HepG2 (cell line): ENCODE data around the gene CTXN1. TPM values are rescaled to one million over a fixed set of nuclear protein-coding genes. Genes with fewer than 3 reads are reported as not detected.

Experiments
- ATAC-seq: fragments of 200-7000 bp; cut with Tn5 transposase; 3 replicates; pipeline ENCODE4 v1.9.1; 2020; ENCODE audit warnings: mild to moderate bottlenecking, moderate library complexity
- BruUV-seq: library from RNA; stranded (reverse); fragments of 400-500 nt; replicated peaks from 2 replicates; lab custom pipeline; 2021; lab: Mats Ljungman, UMichigan
- CTCF ChIA-PET: fragments of 300-600 bp; formaldehyde crosslinking; extraction: SDS; loops from one replicate; lab custom pipeline; 2021; ENCODE audit warnings: low total read pairs, inconsistent platforms, low intra/inter-chr PET ratio; lab: Yijun Ruan, JAX
- POLR2A ChIA-PET: fragments of 350-600 bp; sonication (Branson Sonifier 250); formaldehyde crosslinking; loops from one replicate; lab custom pipeline; 2020; ENCODE audit warnings: antibody characterized with exemption, inconsistent platforms; lab: Yijun Ruan, JAX
- DNase-seq: peaks from one replicate; pipeline ENCODE4 v3.0.0-alpha.2; 2015; ENCODE audit warnings: low spot score
- FAIRE-seq: peaks from 3 replicates; lab custom pipeline; 2011; peaks lifted over from hg19 to GRCh38; lab: Jason Lieb, UNC
- H2AFZ ChIP-seq: one replicate; pipeline ENCODE4 v1.6.1; 2011; ENCODE audit warnings: low read length, inconsistent platforms
- H3K27ac ChIP-seq: fragments of 300-600 bp; 3 replicates; pipeline ENCODE4 v1.8.0; 2011; ENCODE audit warnings: mixed run types, mild to moderate bottlenecking, mixed read lengths, low read length, inconsistent platforms; ENCODE audit not compliant: insufficient read depth; ENCODE audit errors: extremely low read length
- H3K27me3 ChIP-seq, 2 experiments: fragments of 200-600 bp in 1 of 2; 2 replicates in 1 of 2; 3 replicates in 1 of 2; pipeline versions ENCODE4 v1.6.0 to v1.8.0; 2011; ENCODE audit warnings: low read length in 2 of 2, mild to moderate bottlenecking in 2 of 2, moderate library complexity in 2 of 2, inconsistent platforms in 1 of 2; ENCODE audit not compliant: insufficient read depth in 2 of 2, control insufficient read depth in 1 of 2
- H3K36me3 ChIP-seq, 2 experiments: fragments of 200-600 bp in 1 of 2; replicated peaks in 1 of 2; 2 replicates in 1 of 2; 3 replicates in 1 of 2; pipeline versions ENCODE4 v1.5.1 to v1.8.0; 2011; ENCODE audit warnings: low read length in 2 of 2, inconsistent platforms in 1 of 2; ENCODE audit not compliant: insufficient read depth in 2 of 2, control insufficient read depth in 1 of 2
- H3K4me1 ChIP-seq: 2 replicates; pipeline ENCODE4 v1.5.1; 2012; ENCODE audit warnings: low read length, inconsistent platforms; ENCODE audit not compliant: insufficient read depth
- H3K4me2 ChIP-seq: 2 replicates; pipeline ENCODE4 v1.6.0; 2011; ENCODE audit warnings: low read depth, low read length, inconsistent platforms
- H3K4me3 ChIP-seq, 3 experiments: fragments of 200-600 bp in 1 of 3; sonication (generic), shearing (Covaris generic) in 1 of 3; replicated peaks in 1 of 3; 2 replicates each; pipeline ENCODE4 v1.5.1; 2011 to 2016; ENCODE audit warnings: low read length in 3 of 3, inconsistent platforms in 2 of 3, low read depth in 2 of 3, mild to moderate bottlenecking in 2 of 3, control low read depth in 1 of 3, mixed read lengths in 1 of 3; ENCODE audit not compliant: insufficient read depth in 1 of 3
- H3K79me2 ChIP-seq: one replicate; pipeline ENCODE4 v1.6.1; 2011; ENCODE audit warnings: low read length, inconsistent platforms; ENCODE audit not compliant: insufficient read depth
- H3K9ac ChIP-seq: 2 replicates; pipeline ENCODE4 v1.6.0; 2011; ENCODE audit warnings: mild to moderate bottlenecking, low read depth, low read length, inconsistent platforms; ENCODE audit not compliant: insufficient read depth
- H3K9me3 ChIP-seq: 2 replicates; pipeline ENCODE4 v1.5.1; 2012; ENCODE audit warnings: mild to moderate bottlenecking, low read length
- H4K20me1 ChIP-seq: 2 replicates; pipeline ENCODE4 v1.6.0; 2011; ENCODE audit warnings: inconsistent platforms, mild to moderate bottlenecking, low read length, moderate library complexity; ENCODE audit not compliant: insufficient read depth
- ARNTL ChIP-seq: sonication (generic); formaldehyde crosslinking; IDR thresholded peaks from 2 replicates; pipeline ENCODE4 v1.4.0; 2020; ENCODE audit warnings: mild to moderate bottlenecking, missing genetic modification reagents
- HNRNPK ChIP-seq: fragments of 200-400 bp; formaldehyde crosslinking; IDR thresholded peaks from 2 replicates; pipeline ENCODE4 v1.6.1; 2018; ENCODE audit warnings: low read length, low read depth, moderate library complexity, mild to moderate bottlenecking; ENCODE audit not compliant: poor library complexity, severe bottlenecking
- HOXA5 ChIP-seq: sonication (generic); formaldehyde crosslinking; IDR thresholded peaks from 2 replicates; pipeline ENCODE4 v1.4.0; 2020; ENCODE audit warnings: missing genetic modification reagents
- ISL2 ChIP-seq: sonication (generic); formaldehyde crosslinking; IDR thresholded peaks from 2 replicates; pipeline ENCODE4 v1.5.0; 2020; ENCODE audit warnings: missing genetic modification reagents
- MAFF ChIP-seq: IDR thresholded peaks from 2 replicates; pipeline ENCODE4 v1.6.1; 2011; ENCODE audit warnings: low read depth, low read length, improper control_type of control experiment
- SIN3A ChIP-seq: IDR thresholded peaks from 2 replicates; pipeline ENCODE4 v1.6.1; 2011; ENCODE audit warnings: low read depth, mild to moderate bottlenecking, control low read depth, low read length, borderline replicate concordance
- ZNF12 ChIP-seq: sonication (generic); formaldehyde crosslinking; IDR thresholded peaks from 2 replicates; pipeline ENCODE4 v1.5.0; 2020; ENCODE audit warnings: missing genetic modification reagents
- ZNF468 ChIP-seq: sonication (generic); formaldehyde crosslinking; IDR thresholded peaks from 2 replicates; pipeline ENCODE4 v1.8.0; 2022; ENCODE audit warnings: mild to moderate bottlenecking, moderate library complexity, missing genetic modification reagents
- ZNF569 ChIP-seq: sonication (generic); formaldehyde crosslinking; IDR thresholded peaks from 2 replicates; pipeline ENCODE4 v1.5.0; 2020; ENCODE audit warnings: mild to moderate bottlenecking, missing genetic modification reagents, moderate library complexity, borderline replicate concordance
- ZNF781 ChIP-seq: sonication (generic); formaldehyde crosslinking; IDR thresholded peaks from 2 replicates; pipeline ENCODE4 v1.5.1; 2020; ENCODE audit warnings: borderline replicate concordance, mild to moderate bottlenecking, missing genetic modification reagents; ENCODE audit errors: not compliant biosample characterization
- WGBS: methylation state at CpG from one replicate; pipeline ENCODE4 v1.1.6; 2017; ENCODE audit warnings: low lambda C conversion rate; 5-methylcytosine and 5-hydroxymethylcytosine counted together
- in situ Hi-C: cut with HindIII; loops from 2 replicates; pipeline ENCODE4 v1.10.0; 2017; ENCODE audit warnings: low pct_unique_long_range_greater_than_20kb; ENCODE audit not compliant: extremely low pct_ligation_motif_present
- intact Hi-C: fragments of 100-400 bp; cut with micrococcal nuclease; formaldehyde crosslinking; loops from one replicate; pipeline ENCODE4 v1.10.0; 2022; ENCODE audit not compliant: unreplicated experiment
- polyA plus RNA-seq, 8 experiments: library from polyadenylated mRNA; depleted of rRNA in 3 of 8; stranded (reverse) in 7 of 8; unstranded in 1 of 8; fragments of >200 nt; fragmentation: Illumina TruSeq in 4 of 8; extraction: Trizol in 4 of 8; gene quantifications; 2 replicates each; pipeline versions ENCODE4 v1.2.1 to v1.2.3, GENCODE V29; 2011 to 2016; ENCODE audit warnings: low read depth in 4 of 8, missing spikeins in 1 of 8, mixed read lengths in 1 of 8; ENCODE audit not compliant: insufficient read depth in 1 of 8
- total RNA-seq, 5 experiments: library from RNA; depleted of rRNA; stranded (reverse); fragments of >200 nt; fragmentation: Illumina TruSeq; extraction: Trizol; gene quantifications; 2 replicates each; pipeline ENCODE4 v1.2.3, GENCODE V29; 2016; ENCODE audit warnings: low read depth in 1 of 5
- TF ChIP-seq, protein P1 (sequence below): sonication (generic); formaldehyde crosslinking; IDR thresholded peaks from 2 replicates; pipeline ENCODE4 v1.5.0; 2020; ENCODE audit warnings: missing genetic modification reagents
- TF ChIP-seq, protein P2 (sequence below): sonication (generic); formaldehyde crosslinking; IDR thresholded peaks from 2 replicates; pipeline ENCODE4 v1.4.0; 2020; ENCODE audit warnings: mild to moderate bottlenecking, missing genetic modification reagents
- TF ChIP-seq, protein P3 (sequence below): sonication (generic); formaldehyde crosslinking; conservative IDR thresholded peaks from 2 replicates; pipeline ENCODE4 v1.8.0; 2022; ENCODE audit warnings: missing genetic modification reagents

The CTXN1 gene
- total and polyA plus RNA-seq, 2 of the 13 experiments (the other 11 are each of a cell fraction or from before 2014, with no cell fraction given) = 0.11 TPM; not detected in 1

DNA sequence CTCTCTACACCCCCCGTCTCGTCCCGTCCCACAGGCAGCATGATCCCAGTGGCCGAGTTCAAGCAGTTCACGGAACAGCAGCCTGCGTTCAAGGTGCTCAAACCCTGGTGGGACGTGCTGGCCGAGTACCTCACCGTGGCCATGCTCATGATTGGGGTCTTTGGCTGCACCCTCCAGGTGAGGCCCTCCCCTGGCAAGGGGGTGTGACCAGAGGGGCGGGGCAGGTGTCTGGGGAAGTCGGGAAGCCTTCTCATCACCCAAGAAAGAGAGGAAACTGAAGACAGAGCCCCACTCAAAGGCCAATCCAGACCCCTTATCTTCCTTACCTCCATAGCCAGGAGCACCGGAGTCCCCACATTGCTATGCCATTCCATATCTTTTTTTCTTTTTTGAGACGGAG is 30.4 kb downstream of the CTXN1 start:
- ChIA-PET CTCF (no interaction called here), POLR2A (no interaction called here)
- peaks cover 3% of the 10 kb centered on the region for H3K79me2 ChIP-seq
- no peak overlapping the region for H3K4me2 ChIP-seq
- BruUV-seq = no TSS peak
- intact Hi-C loops (no loop called here), in situ Hi-C loops (no loop called here)
- DNase-seq (no peak), FAIRE-seq (no peak), ATAC-seq (no peak)
- H3K4me3 ChIP-seq = no peak overlapping the region
- no peaks in the 10 kb centered on the region for H3K9me3 ChIP-seq
- H3K27me3 ChIP-seq = no peaks in the 10 kb centered on the region
- no peaks in the 10 kb centered on the region for H4K20me1 ChIP-seq
- H3K36me3 ChIP-seq = peaks cover 9% of the 10 kb centered on the region in 2 experiments; a peak in 2 of 5 replicates
- no peak overlapping the region for H3K9ac ChIP-seq
- no peak overlapping the region for H2AFZ ChIP-seq
- H3K27ac ChIP-seq = no peak overlapping the region
- H3K4me1 ChIP-seq = peaks cover 61% of the 10 kb centered on the region
- whole genome bisulfite sequencing = 100% methylated on average over 2 of the region's 13 CpGs
- TF ChIP-seq ZNF569 (CRISPR knock-in tag) (no peak), ZNF12 (CRISPR knock-in tag) (no peak), ZNF781 (CRISPR knock-in tag) (no peak), SIN3A (no peak), ZNF468 (no peak), ARNTL (CRISPR knock-in tag) (no peak), ISL2 (no peak), HNRNPK (no peak), MAFF (no peak), HOXA5 (CRISPR knock-in tag) (no peak)
- TF ChIP-seq, protein P1, sequence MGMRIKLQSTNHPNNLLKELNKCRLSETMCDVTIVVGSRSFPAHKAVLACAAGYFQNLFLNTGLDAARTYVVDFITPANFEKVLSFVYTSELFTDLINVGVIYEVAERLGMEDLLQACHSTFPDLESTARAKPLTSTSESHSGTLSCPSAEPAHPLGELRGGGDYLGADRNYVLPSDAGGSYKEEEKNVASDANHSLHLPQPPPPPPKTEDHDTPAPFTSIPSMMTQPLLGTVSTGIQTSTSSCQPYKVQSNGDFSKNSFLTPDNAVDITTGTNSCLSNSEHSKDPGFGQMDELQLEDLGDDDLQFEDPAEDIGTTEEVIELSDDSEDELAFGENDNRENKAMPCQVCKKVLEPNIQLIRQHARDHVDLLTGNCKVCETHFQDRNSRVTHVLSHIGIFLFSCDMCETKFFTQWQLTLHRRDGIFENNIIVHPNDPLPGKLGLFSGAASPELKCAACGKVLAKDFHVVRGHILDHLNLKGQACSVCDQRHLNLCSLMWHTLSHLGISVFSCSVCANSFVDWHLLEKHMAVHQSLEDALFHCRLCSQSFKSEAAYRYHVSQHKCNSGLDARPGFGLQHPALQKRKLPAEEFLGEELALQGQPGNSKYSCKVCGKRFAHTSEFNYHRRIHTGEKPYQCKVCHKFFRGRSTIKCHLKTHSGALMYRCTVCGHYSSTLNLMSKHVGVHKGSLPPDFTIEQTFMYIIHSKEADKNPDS (CRISPR knock-in tag) = no peak
- TF ChIP-seq, protein P2, sequence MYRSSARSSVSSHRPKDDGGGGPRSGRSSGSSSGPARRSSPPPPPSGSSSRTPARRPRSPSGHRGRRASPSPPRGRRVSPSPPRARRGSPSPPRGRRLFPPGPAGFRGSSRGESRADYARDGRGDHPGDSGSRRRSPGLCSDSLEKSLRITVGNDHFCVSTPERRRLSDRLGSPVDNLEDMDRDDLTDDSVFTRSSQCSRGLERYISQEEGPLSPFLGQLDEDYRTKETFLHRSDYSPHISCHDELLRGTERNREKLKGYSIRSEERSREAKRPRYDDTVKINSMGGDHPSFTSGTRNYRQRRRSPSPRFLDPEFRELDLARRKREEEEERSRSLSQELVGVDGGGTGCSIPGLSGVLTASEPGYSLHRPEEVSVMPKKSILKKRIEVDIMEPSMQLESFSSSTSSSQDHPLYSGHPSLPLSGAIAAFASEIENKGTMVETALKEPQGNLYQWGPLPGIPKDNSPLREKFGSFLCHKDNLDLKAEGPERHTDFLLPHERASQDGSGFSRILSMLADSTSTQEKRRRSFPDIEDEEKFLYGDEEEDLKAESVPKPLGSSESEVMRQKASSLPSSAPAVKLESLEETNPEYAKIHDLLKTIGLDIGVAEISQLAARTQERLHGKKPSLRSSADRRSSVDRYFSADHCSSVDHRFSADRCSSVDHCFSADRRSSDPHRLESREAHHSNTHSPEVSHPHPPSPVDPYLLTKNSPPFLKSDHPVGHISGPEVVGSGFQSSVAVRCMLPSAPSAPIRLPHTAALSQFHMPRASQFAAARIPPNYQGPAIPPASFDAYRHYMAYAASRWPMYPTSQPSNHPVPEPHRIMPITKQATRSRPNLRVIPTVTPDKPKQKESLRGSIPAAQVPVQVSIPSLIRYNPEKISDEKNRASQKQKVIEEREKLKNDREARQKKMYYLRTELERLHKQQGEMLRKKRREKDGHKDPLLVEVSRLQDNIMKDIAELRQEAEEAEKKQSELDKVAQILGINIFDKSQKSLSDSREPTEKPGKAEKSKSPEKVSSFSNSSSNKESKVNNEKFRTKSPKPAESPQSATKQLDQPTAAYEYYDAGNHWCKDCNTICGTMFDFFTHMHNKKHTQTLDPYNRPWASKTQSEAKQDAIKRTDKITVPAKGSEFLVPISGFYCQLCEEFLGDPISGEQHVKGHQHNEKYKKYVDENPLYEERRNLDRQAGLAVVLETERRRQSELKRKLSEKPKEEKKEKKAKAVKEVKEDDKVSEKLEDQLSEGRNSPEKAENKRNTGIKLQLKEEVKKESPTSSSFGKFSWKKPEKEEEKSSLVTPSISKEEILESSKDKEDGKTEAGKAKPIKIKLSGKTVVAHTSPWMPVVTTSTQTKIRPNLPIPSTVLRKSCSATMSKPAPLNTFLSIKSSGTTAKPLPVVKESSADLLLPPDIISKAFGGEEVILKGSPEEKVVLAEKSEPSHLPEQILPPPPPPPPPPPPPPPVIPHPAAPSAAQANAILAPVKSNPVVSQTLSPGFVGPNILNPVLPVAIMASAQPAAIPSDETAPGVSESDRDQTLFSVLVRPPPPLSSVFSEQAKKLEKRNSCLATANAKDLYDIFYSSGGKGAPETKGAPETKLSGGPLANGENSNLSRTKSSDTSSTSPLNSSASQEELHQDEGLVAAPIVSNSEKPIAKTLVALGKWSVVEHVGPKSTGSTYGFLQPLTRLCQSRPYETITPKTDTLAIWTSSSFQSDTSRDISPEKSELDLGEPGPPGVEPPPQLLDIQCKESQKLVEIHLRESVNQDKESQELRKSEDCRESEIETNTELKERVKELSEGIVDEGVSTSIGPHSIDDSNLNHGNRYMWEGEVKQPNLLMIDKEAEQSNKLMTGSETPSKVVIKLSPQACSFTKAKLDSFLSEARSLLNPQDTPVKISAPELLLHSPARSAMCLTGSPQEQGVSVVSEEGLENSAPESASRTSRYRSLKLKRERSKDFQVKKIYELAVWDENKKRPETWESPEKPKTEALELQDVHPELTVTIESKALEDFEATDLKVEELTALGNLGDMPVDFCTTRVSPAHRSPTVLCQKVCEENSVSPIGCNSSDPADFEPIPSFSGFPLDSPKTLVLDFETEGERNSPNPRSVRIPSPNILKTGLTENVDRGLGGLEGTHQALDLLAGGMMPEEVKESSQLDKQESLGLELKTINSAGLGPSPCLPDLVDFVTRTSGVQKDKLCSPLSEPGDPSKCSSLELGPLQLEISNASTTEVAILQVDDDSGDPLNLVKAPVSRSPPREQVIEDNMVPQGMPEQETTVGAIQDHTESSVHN (CRISPR knock-in tag) = no peak
- TF ChIP-seq, protein P3, sequence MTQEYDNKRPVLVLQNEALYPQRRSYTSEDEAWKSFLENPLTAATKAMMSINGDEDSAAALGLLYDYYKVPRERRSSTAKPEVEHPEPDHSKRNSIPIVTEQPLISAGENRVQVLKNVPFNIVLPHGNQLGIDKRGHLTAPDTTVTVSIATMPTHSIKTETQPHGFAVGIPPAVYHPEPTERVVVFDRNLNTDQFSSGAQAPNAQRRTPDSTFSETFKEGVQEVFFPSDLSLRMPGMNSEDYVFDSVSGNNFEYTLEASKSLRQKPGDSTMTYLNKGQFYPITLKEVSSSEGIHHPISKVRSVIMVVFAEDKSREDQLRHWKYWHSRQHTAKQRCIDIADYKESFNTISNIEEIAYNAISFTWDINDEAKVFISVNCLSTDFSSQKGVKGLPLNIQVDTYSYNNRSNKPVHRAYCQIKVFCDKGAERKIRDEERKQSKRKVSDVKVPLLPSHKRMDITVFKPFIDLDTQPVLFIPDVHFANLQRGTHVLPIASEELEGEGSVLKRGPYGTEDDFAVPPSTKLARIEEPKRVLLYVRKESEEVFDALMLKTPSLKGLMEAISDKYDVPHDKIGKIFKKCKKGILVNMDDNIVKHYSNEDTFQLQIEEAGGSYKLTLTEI (CRISPR knock-in tag) = no peak
